ENCODE data around the gene RIBC2.
"Not testable (repeated sequence)": the region's sequence is repeated elsewhere in the genome, so short reads cannot be mapped to it uniquely, and the experiment has no call there.

The RIBC2 gene

GRCh38 chr22:45450101-45450785 is 36.8 kb downstream of the RIBC2 start:
- no peak for DNase-seq

DNA sequence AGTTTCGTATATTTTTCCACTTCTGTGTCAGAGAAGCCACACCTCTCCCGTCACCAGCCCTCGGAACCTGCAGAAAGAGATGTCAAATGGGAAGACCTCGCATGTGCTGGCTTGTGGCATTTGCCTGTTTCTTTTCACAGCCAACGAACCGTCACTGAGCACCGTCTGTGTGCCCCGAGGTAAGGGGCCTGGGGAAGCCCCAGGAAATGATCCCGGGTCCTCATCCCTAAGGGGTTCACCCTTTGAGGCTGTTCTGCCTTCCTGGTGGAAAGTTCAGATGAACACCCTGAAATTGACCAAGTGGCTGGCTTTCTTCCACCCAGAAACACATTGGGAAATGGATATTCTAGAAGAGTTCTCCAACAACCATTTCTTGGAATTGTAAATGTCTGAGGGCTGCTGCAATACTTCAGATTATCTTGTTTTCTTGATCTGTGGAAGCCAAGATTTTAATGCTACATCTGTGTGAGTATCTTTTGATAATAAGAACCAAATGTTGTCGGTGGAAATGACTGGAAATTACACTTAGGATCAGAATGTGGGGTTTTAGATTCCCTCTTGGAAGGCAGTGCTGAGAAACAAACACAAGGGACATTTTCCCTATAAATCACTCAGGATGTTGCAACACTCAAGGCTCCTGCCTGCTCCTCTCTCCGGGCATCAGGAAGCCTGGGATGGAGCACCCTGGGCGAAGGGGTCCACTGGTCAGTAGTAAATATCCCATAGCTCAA is 37.6 kb downstream of the RIBC2 start:
- no peak for DNase-seq

DNA sequence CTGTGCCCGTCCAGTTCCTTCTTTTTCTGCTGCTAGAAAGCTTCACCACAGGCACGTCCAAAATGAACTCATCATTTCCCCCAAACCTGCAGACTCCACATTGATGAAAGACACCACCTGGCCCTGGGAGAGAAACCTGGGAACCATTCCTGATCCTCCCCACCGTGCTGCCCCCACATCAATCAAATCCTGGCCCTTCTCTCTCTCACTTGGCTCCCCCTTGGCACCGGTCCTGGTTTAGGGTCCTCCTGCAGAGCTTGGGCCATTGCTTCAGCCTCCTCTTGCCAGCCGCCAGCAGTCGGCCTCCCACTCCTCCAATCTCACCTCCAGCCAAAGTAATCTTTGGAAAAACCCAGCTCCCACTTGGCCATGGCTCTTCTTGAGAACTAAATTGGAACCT is 38.5 kb downstream of the RIBC2 start:
- DNase-seq, result no peak

DNA sequence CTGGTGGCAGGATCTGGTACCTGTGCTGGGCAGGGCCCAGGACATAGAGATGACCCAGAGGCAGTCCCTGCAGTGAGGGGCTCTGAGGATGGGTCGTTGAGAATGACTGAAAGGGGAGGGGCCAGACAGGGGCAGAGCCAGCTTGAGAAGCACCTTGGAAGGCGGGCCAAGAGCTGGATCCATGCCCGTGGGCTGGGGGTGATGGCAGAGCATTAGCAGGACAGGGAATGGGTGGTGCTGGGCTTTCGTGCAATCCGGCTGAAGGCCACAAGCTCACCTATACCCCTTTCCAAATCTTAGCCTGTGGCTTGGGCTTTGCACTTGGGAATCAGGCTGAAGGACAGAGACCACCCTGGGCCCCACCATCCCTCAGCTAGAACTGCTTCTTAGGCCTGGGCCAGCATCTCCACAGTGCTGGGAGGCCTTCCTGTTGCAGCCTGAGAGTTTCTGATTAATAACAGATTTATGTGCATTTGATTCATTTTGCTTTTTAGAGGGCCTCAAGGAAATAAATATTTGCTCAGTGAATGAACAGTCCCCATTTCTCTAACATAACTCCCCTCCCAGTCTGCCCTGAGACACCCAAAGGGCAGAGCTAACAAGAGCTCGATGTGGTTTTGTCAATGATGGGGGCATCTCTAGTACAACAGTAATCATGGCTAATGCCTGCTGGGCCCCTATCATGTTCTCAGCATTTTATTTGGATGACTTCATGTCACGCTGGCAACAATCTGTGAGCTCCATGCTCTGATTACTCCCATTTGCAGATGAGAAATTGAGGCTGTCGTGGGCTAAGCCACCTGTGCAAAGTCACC is 39.3 kb downstream of the RIBC2 start:
- DNase-seq, result no peak

DNA sequence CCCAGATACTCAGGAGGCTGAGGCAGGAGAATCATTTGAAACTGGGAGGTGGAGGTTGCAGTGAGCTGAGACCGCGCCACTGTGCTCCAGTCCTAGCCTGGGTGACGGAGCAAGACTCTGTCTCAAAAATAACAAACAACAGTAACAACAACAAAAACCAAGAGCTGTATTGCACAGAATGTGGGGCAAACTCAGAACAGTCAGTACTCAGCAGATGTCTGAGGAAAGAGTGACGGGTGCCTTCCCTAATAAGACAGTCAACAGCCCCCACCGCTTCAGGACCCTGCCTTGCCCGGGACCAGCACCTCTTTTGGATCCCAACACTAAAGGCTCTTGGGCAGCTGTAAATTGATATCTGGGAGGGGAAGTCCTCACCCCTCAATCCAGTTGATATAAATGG is 40.3 kb downstream of the RIBC2 start:
- no peak for DNase-seq

- DNase-seq, result no peak
These were observed 40.8 kb downstream of the RIBC2 start for GRCh38 chr22:45454275-45454674.

- DNase-seq, result no peak
These were observed 41.7 kb downstream of the RIBC2 start for GRCh38 chr22:45455212-45455611.

DNA sequence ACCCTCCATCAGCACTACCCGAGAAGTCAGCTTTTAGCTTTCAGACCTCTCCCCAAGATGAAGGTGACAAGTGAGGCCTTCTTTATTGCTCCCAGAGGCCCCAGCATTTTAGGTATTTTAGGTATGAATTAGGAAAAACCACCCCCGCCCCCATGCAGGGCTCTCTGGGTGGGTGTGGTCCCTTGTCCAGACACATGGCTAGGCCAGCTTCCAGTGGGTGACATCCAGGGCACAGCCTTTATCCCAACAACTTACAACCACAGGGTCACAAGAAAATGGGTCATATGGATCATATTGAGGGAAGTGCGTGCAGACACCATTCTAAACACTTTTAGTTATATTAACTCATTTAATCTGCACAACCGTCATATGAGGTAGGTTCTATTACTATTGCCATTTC is 42.1 kb downstream of the RIBC2 start:
- DNase-seq, result no peak

DNA sequence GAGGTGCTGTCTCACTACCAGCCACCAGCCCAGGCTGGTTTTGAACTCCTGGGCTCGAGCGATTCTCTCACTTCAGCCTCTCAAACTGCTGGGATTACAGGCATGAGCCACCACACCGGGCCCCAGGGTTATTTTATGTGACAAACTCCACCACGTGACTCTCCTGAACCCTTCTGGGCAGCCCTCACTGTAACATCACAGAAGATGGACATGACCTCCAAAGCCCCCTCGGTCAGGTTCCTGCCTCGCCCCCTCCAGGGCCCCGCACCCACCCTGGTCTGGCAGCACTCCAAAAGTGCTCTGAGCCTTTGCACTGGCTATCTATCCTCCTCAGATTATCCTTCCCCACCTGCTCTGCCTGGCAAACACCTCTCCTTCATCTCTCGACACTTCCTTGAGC is 43.3 kb downstream of the RIBC2 start:
- DNase-seq, result no peak

GRCh38 chr22:45458532-45458931 is 45.0 kb downstream of the RIBC2 start:
- no peak for DNase-seq

- no peak for DNase-seq
These were observed 45.7 kb downstream of the RIBC2 start for GRCh38 chr22:45459235-45459634.

- DNase-seq, result no peak
These were observed 47.0 kb downstream of the RIBC2 start for GRCh38 chr22:45460288-45461109.

DNA sequence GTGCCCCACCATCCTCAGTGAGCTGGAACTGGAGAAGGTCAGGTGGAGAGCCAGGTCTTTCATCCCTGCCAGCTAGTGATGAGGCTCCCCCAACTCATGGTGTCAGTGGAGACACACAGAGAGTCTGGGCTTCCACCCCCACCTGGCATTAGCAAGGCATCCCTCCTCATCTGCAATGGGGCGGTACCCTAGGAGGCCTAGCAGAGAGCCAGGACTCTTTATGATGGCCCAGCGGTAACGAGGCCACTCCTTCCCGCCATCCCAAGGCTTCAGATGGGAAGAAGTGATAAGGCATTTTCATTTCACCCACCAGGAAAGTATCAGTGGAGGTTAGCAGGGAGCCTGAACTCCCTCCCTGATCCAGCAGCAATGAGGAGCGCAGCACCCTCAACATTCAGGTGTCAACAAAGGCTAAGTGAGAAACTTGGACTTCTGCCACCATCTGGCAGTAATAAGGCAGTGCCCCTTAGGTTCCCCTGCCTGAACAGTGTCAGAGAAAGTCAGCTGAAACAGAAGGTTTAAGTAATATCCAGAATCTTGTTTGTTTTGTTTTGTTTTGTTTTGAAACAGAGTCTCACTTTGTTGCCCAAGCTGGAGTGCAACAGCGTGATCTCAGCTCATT is 48.7 kb downstream of the RIBC2 start:
- no peak for DNase-seq

GRCh38 chr22:45463691-45464090 is 50.2 kb downstream of the RIBC2 start:
- not testable (repeated sequence) for DNase-seq

GRCh38 chr22:45465633-45466032 is 52.1 kb downstream of the RIBC2 start:
- DNase-seq, result no peak

DNA sequence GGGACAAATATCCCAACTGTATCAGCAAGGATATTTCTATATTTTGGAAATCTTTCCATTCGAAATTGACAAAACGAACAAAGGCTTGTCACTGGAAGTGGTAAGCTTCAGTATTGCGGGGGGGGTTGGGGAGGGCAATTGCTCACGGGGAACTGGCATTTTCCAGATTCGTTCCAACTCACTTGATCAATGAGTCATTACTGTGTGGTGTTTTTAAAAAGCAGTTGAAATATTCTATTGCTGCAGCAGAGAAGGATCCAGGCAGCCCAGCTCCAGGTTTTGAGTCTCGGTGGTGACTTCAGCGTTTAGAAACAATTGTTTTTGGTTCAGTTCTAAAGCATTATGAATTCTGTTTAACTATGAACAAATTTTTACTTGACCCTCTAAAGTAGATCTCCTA is 55.4 kb downstream of the RIBC2 start:
- no peak for DNase-seq

- no peak for DNase-seq
These were observed 56.0 kb downstream of the RIBC2 start for GRCh38 chr22:45469281-45470073.

DNA sequence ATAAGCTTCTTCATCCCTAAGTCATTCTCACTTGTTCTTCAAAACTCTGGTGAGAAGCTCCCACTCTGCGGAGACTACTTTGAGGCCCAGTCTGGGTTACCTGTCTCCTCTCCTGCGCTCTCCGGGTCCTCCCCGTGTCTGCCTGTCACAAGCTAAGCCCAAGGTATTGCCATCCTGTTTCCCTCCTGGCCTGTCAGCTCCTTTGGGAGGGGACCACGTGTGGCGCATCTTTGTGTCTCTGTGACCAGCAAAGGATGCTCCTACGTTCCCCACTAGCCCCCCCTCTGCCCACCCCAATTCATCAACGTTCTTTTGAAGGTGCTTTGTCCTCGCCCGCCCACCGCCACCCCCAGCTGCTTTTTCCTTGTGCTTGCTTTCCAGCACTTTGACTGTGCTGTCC is 57.4 kb downstream of the RIBC2 start:
- no peak for DNase-seq

- no peak for DNase-seq
These were observed 58.9 kb downstream of the RIBC2 start for GRCh38 chr22:45472426-45472825.

- no peak for DNase-seq
These were observed 60.2 kb downstream of the RIBC2 start for GRCh38 chr22:45473626-45474237.

All from NCI-H187 (cell line).